Measurements from ENCODE around the gene DEPP1. TPM values are rescaled to one million over a fixed set of nuclear protein-coding genes. Genes with fewer than 3 reads are reported as not detected.

Gene DEPP1
- total and polyA plus RNA-seq, 10 of the 15 experiments (the other 5 are each of a cell fraction or from before 2014, with no cell fraction given) = 1.7 to 12.1 (median 7.3) TPM

GRCh38 chr10:44983895-44984278, 5.3 kb upstream of the DEPP1 start:
- ATAC-seq (no peak), FAIRE-seq (no peak)

More at GRCh38 chr10:44983895-44984278, 5.3 kb upstream of the DEPP1 start:
- DNase-seq (ENCODE audit: low read depth, low spot score) = no peak
- intact Hi-C loops (cut with micrococcal nuclease; ENCODE audit: unreplicated experiment) (no loop called here), in situ Hi-C loops (cut with MboI) (no loop called here)
- no peak overlapping the region for H3K4me2 ChIP-seq (ENCODE audit: control insufficient read depth, insufficient read depth)
- ChIA-PET RAD21 (ENCODE audit: unreplicated experiment) (no interaction called here), SMC1A (ENCODE audit: uncharacterized antibody, unreplicated experiment) (no interaction called here), POLR2A (no interaction called here), CTCF (no interaction called here)
- H3K4me3 ChIP-seq = no peak overlapping the region
- H3K9ac ChIP-seq (ENCODE audit: control insufficient read depth, insufficient read depth, low read length) = no peak overlapping the region
- TF ChIP-seq SREBF1 (IDR thresholded peaks at IDR 0.05; ENCODE audit: low read length) (no peak), CREM (IDR thresholded peaks at IDR 0.05; ENCODE audit: low read depth) (no peak), BCL3 (IDR thresholded peaks at IDR 0.05; ENCODE audit: borderline replicate concordance, insufficient read depth, low read depth, low read length, poor library complexity, severe bottlenecking) (no peak), SUZ12 (IDR thresholded peaks at IDR 0.05; ENCODE audit: unreplicated experiment) (no peak), LARP7 (IDR thresholded peaks at IDR 0.05) (no peak), YY1 (IDR thresholded peaks at IDR 0.05; ENCODE audit: low read depth, low read length) (no peak), NR2C2 (IDR thresholded peaks at IDR 0.05; ENCODE audit: borderline replicate concordance, control insufficient read depth, insufficient read length, low read depth) (no peak), KLF5 (IDR thresholded peaks at IDR 0.05; ENCODE audit: partially characterized antibody) (no peak)
- no peak overlapping the region for H2AFZ ChIP-seq (ENCODE audit: control insufficient read depth, low read depth, low read length)
- no peaks in the 10 kb centered on the region for H3K27me3 ChIP-seq (replicated peaks in 1 of 2; ENCODE audit: control insufficient read depth in 2 of 2, insufficient read depth in 2 of 2, low read length in 1 of 2)
- H3K4me1 ChIP-seq (ENCODE audit: control insufficient read depth, insufficient read depth, low read length) = peaks cover 31% of the 10 kb centered on the region
- H3K27ac ChIP-seq (ENCODE audit: control insufficient read depth, insufficient read depth) = no peak overlapping the region
- H4K20me1 ChIP-seq (ENCODE audit: control insufficient read depth, insufficient read depth) = no peaks in the 10 kb centered on the region
- BruUV-seq (replicated peaks) = no TSS peak
- WGBS (ENCODE audit: insufficient coverage, insufficient replicate concordance, low lambda C conversion rate, missing lambda C conversion rate) = 44% methylated on average over 8 of the region's 10 CpGs
- no peaks in the 10 kb centered on the region for H3K9me3 ChIP-seq (replicated peaks; ENCODE audit: control insufficient read depth, insufficient read depth, low read length)
- peaks cover 3 to 4% of the 10 kb centered on the region in 2 experiments; a peak in 3 of 4 replicates for H3K36me3 ChIP-seq (ENCODE audit: control insufficient read depth in 2 of 2, insufficient read depth in 2 of 2, low read length in 1 of 2)
- no peaks in the 10 kb centered on the region for H3K79me2 ChIP-seq (ENCODE audit: control insufficient read depth, insufficient read depth, low read length)
